ENCODE data around the gene RTN4. TPM values are rescaled to one million over a fixed set of nuclear protein-coding genes. Genes with fewer than 3 reads are reported as not detected.

RTN4 gene
- total and polyA plus RNA-seq, 4 donors = 168 to 311 (median 230) TPM

DNA sequence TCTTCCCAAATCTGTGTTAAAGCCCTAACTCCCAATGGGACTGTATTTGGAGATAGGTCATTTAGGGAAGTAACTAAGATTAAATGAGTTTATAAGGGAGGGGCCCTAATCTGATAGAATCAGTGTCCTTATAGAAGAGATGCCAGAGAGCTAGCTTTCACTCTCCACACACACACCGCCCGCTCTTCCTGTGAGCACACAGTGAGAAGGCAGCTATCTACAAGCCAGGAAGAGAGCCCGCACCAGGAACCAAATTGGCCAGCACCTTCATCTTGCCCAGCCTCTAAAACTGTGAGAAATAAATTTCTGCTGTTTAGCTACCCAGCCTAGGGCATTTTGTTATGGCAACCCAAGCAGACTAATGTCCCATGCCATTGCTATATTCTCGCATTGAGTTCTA is 125.2 kb downstream of the RTN4 start:
- Histone ChIP-seq H3K9ac (ENCODE audit: insufficient read depth in 1 of 2, low read length in 2 of 2) (no peak overlapping the region), H3K4me3 (no peak overlapping the region), H3K4me1 (ENCODE audit: control insufficient read depth in 5 of 5, insufficient read depth in 5 of 5, low read length in 5 of 5) (no peaks in the 10 kb centered on the region), H3K27me3 (ENCODE audit: control insufficient read depth in 3 of 3, insufficient read depth in 3 of 3, low read length in 2 of 3) (no peaks in the 10 kb centered on the region), H3K9me3 (ENCODE audit: control insufficient read depth in 4 of 4, insufficient read depth in 3 of 4, low read length in 3 of 4) (peaks cover 0 to 4% (median 0%) of the 10 kb centered on the region in 4 donors), H3K27ac (ENCODE audit: low read depth in 1 of 2, low read length in 1 of 2) (no peak overlapping the region), H3K36me3 (ENCODE audit: control insufficient read depth in 4 of 4, insufficient read depth in 4 of 4, low read length in 4 of 4) (no peaks in the 10 kb centered on the region)
- DNase-seq (no peak), ATAC-seq (ENCODE audit: insufficient read depth, low FRiP score) (no peak)
- TF ChIP-seq CTCF (IDR thresholded peaks at IDR 0.05; ENCODE audit: control extremely low read depth, extremely low read depth) = no peak
- WGBS, 2 donors = 96 to 98% methylated on average over 4 of the region's 4 CpGs

DNA sequence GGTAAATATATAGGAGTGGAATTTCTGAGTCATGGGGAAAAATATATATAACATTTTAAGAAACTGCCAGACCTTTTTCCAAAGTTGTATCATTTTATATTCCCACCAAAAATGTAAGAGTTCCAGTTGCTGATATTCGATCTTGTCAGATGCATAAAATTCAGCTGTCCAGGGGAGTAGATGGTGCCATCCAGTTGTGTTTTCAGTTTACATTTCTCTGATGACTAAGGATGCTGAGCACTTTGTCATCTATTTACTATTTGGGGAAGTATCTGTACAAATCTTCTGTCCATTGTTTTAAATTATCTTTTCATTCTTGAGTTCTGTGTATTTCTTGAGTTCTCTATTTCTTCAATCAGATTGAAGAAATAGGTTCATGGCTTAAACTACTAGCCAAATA is 126.1 kb downstream of the RTN4 start:
- WGBS, 2 donors = 90 to 93% methylated on average over 1 of the region's 1 CpG
- Histone ChIP-seq H3K36me3 (ENCODE audit: control insufficient read depth in 4 of 4, insufficient read depth in 4 of 4, low read length in 4 of 4) (no peaks in the 10 kb centered on the region), H3K27me3 (ENCODE audit: control insufficient read depth in 3 of 3, insufficient read depth in 3 of 3, low read length in 2 of 3) (no peaks in the 10 kb centered on the region), H3K4me3 (no peak overlapping the region), H3K4me1 (ENCODE audit: control insufficient read depth in 5 of 5, insufficient read depth in 5 of 5, low read length in 5 of 5) (no peaks in the 10 kb centered on the region), H3K27ac (ENCODE audit: low read depth in 1 of 2, low read length in 1 of 2) (no peak overlapping the region), H3K9ac (ENCODE audit: insufficient read depth in 1 of 2, low read length in 2 of 2) (no peak overlapping the region), H3K9me3 (ENCODE audit: control insufficient read depth in 4 of 4, insufficient read depth in 3 of 4, low read length in 3 of 4) (peaks cover 0 to 4% (median 0%) of the 10 kb centered on the region in 4 donors)
- no peak for DNase-seq
- no peak for TF ChIP-seq CTCF (IDR thresholded peaks at IDR 0.05; ENCODE audit: control extremely low read depth, extremely low read depth)
- no peak for ATAC-seq (ENCODE audit: insufficient read depth, low FRiP score)

Small RNAs within 50 kb of the gene (small RNA-seq; reads per million reads assigned to genes)
- gene RNU6-433P (ENCODE audit: low replicate concordance) = not detected

Other genes starting within 250 kb of the RTN4 start
- gene CLHC1, start 181.8 kb upstream of the RTN4 start, total RNA-seq = 10 to 100 TPM; 13.6 to 33.8 TPM
- gene CLHC1, start 181.8 kb upstream of the RTN4 start, polyA plus RNA-seq = 10 to 100 TPM in 1 of 2 donors, 1 to 10 TPM in 1; 2.3 to 10.8 TPM
- 1,000 to 10,000 TPM in 1 of 2 donors, 100 to 1,000 TPM in 1; 715 to 1,195 TPM for gene RPS27A, start 182.2 kb upstream of the RTN4 start, total RNA-seq
- gene RPS27A, start 182.2 kb upstream of the RTN4 start, polyA plus RNA-seq = 1,000 to 10,000 TPM; 1,600 to 1,640 TPM
- 10 to 100 TPM; 25.1 to 26.3 TPM for gene MTIF2, start 218.8 kb upstream of the RTN4 start, total RNA-seq
- gene MTIF2, start 218.8 kb upstream of the RTN4 start, polyA plus RNA-seq = 10 to 100 TPM; 16.4 to 17.4 TPM

Measured in lung (tissue), 13 donors.